Nephron progenitor cell (in vitro differentiated cells): ENCODE results near the gene ELAVL1.
A peak's percentile ranks its signal among the peaks of the same experiment; 100 is the strongest.

ENCODE experiments used
- DNase-seq: peaks from one replicate; pipeline ENCODE4 v3.0.0; 2021
- H3K27ac Mint-ChIP-seq: 2 replicates; pipeline ENCODE4 v1.8.0; 2021; ENCODE audit warnings: mild to moderate bottlenecking, moderate library complexity, mixed read lengths
- H3K27me3 Mint-ChIP-seq: 2 replicates; pipeline ENCODE4 v1.8.0; 2021; ENCODE audit warnings: mild to moderate bottlenecking, low read depth, mixed read lengths; ENCODE audit not compliant: poor library complexity
- H3K36me3 Mint-ChIP-seq: 2 replicates; pipeline ENCODE4 v1.8.0; 2021; ENCODE audit warnings: low read depth, mixed read lengths
- H3K4me1 Mint-ChIP-seq: 2 replicates; pipeline ENCODE4 v1.8.0; 2021; ENCODE audit warnings: mixed read lengths
- H3K4me3 Mint-ChIP-seq: 2 replicates; pipeline ENCODE4 v1.8.0; 2021; ENCODE audit warnings: mild to moderate bottlenecking, moderate library complexity, mixed read lengths
- H3K9me3 Mint-ChIP-seq: 2 replicates; pipeline ENCODE4 v1.8.0; 2021; ENCODE audit warnings: mild to moderate bottlenecking, moderate library complexity, mixed read lengths
- CTCF ChIP-seq: fragments of 200-600 bp; sonication (generic); IDR thresholded peaks from 2 replicates; pipeline ENCODE4 v1.5.0; 2021; ENCODE audit warnings: antibody characterized with exemption

ELAVL1 gene

DNA sequence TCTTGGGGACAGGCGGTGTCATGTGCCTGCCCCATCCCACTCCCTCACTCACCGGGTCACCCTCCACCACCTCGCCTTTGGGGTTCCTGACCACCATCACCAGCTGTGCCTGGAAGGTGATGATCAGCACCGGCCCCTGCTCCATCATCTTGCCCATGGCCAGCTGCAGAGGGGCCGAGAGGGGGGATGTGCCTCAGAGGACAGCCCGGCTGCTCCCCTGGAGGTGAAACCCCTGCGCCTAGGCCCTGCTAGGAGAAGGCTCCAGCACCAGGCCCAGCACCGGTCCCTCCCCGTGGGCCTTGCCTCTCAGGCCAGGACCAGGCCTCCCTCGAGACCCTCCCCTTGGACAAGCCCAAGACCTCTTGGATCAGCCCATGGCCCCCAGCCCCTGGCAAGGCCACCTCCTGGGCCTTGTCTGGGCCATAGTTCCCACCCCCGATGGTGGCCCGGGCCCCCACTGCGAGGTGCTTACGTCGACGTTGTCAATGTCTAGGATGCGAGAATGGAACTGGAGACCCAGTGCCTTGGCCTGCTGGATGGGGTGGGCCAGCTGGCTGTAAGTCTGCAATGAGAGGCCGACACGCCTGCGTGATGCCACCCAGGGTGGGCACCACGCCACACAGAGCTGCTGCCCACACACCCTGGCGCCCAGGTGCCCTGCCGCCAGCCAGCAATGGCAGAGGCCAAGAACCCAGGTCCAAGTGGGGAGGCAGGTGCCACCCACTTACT lies 77.7 kb downstream of the ELAVL1 start:
- peaks cover 25% of the 10 kb centered on the region for H3K4me1 Mint-ChIP-seq
- no peak overlapping the region for H3K27ac Mint-ChIP-seq
- H3K4me3 Mint-ChIP-seq, result no peak overlapping the region
- H3K36me3 Mint-ChIP-seq, result peaks cover 4% of the 10 kb centered on the region
- no peaks in the 10 kb centered on the region for H3K9me3 Mint-ChIP-seq
- no peak for TF ChIP-seq CTCF
- no peak for DNase-seq
- no peaks in the 10 kb centered on the region for H3K27me3 Mint-ChIP-seq

- no peaks in the 10 kb centered on the region for H3K9me3 Mint-ChIP-seq
- peak overlapping the region; percentile 82 for H3K4me3 Mint-ChIP-seq
- DNase-seq, result no peak
- no peaks in the 10 kb centered on the region for H3K27me3 Mint-ChIP-seq
- H3K36me3 Mint-ChIP-seq, result peaks cover 4% of the 10 kb centered on the region
- no peak for TF ChIP-seq CTCF
- peak overlapping the region; percentile 84 for H3K27ac Mint-ChIP-seq
- H3K4me1 Mint-ChIP-seq, result peaks cover 28% of the 10 kb centered on the region
Observed at GRCh38 chr19:7926727-7927604, 78.5 kb downstream of the ELAVL1 start.

DNA sequence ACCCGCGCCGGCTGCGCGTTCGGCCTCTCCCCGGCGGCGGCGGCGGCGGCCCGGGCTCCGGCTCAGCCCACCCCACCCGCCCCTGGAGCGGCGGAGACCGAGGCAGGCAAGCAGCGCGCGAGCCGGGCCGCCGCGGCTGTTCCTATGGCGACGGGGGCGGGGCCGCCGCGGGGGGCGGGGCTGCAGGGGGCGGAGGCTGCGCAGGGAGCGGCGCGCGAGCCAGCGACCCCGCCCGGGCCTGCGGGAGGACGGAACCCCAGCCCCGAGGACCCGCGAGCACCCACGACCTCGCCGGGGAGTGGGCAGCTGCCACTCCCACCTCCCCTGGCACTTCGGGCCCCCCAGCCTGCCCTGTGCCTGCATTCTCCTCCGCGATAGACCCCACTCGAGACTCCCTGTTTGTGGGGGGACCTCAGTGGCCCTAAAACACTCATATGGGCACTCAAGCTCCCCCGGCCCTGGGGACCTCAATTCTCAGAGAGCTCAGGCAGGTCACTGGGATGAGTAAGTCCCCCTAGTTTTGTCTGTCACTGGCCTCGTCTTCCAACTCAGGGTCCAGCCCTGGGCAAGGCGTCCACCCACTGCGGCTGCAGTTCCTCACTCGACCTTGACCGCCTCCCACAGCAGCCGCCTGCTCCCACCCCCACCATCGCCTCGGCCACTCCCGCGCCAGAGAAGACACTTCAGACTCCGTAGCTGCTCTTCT lies 79.3 kb downstream of the ELAVL1 start, which contains the start of gene CTXN1:
TSS of gene CTXN1 (minus strand) at position 115 of the 706 bp plus-strand sequence. CDS start 597 bp downstream, outside the sequence.
- Mint-ChIP-seq H3K27me3 (no peaks in the 10 kb centered on the region), H3K36me3 (peaks cover 4% of the 10 kb centered on the region)

GRCh38 chr19:7925171-7925851 lies 80.1 kb downstream of the ELAVL1 start:
- peak overlapping the region; percentile 86 for H3K4me3 Mint-ChIP-seq
- H3K36me3 Mint-ChIP-seq, result peaks cover 4% of the 10 kb centered on the region
- peaks cover 42% of the 10 kb centered on the region for H3K4me1 Mint-ChIP-seq
- peak; percentile 97 for DNase-seq
- TF ChIP-seq CTCF, result peak; percentile 86
- no peaks in the 10 kb centered on the region for H3K27me3 Mint-ChIP-seq
- H3K27ac Mint-ChIP-seq, result peak overlapping the region; percentile 80
- H3K9me3 Mint-ChIP-seq, result no peaks in the 10 kb centered on the region

More for the DNA sequence above, 79.3 kb downstream of the ELAVL1 start, which contains the start of gene CTXN1:
- Mint-ChIP-seq H3K4me3 (peak within 1 kb of the TSS; percentile 86), H3K9me3 (no peaks in the 10 kb centered on the region), H3K4me1 (peaks cover 36% of the 10 kb centered on the region), H3K27ac (peak within 1 kb of the TSS; percentile 84)
- DNase-seq, result peak; percentile 94
- TF ChIP-seq CTCF, result no peak

DNA sequence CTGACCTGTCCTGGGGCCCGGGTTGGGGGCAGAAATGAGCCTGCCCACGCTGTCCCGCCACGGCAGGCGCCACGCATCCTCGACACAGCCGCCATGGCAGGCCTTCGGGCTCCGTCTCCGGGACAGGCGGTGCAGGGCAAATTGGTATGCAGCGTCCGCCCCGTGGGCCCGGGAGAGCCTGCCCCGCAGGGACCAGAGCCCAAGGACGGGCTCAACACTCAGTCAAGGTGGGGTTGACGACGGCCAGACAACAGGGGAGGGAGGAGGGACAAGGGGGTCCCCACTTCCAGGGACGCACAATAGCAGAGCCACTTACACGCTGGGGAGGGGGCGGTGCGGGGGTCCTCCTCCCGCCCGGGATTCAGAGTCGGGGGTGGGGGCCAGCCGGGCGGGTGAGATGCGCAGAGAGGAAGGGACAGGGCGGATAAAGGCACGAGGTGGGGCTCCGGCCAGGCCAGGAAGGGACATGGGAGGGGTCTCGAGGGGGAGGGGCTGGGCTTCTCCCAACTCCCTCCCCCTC lies 80.7 kb downstream of the ELAVL1 start:
- no peak for DNase-seq
- TF ChIP-seq CTCF, result no peak
- Mint-ChIP-seq H3K27ac (no peak overlapping the region), H3K36me3 (peaks cover 4% of the 10 kb centered on the region), H3K9me3 (no peaks in the 10 kb centered on the region), H3K4me1 (peaks cover 46% of the 10 kb centered on the region), H3K4me3 (peak overlapping the region; percentile 57), H3K27me3 (peaks cover 4% of the 10 kb centered on the region)
